ENCODE data around the gene CMIP. TPM values are rescaled to one million over a fixed set of nuclear protein-coding genes. Genes with fewer than 3 reads are reported as not detected.

CMIP gene
- total RNA-seq, 4 donors from 2014 or later = 63.9 to 89.9 (median 70.0) TPM

- TF ChIP-seq POLR2A (IDR thresholded peaks at IDR 0.05) (no peak), POLR2AphosphoS5 (IDR thresholded peaks at IDR 0.05) (no peak), EP300 (IDR thresholded peaks at IDR 0.05) (no peak)
- TF ChIP-seq, protein P1, sequence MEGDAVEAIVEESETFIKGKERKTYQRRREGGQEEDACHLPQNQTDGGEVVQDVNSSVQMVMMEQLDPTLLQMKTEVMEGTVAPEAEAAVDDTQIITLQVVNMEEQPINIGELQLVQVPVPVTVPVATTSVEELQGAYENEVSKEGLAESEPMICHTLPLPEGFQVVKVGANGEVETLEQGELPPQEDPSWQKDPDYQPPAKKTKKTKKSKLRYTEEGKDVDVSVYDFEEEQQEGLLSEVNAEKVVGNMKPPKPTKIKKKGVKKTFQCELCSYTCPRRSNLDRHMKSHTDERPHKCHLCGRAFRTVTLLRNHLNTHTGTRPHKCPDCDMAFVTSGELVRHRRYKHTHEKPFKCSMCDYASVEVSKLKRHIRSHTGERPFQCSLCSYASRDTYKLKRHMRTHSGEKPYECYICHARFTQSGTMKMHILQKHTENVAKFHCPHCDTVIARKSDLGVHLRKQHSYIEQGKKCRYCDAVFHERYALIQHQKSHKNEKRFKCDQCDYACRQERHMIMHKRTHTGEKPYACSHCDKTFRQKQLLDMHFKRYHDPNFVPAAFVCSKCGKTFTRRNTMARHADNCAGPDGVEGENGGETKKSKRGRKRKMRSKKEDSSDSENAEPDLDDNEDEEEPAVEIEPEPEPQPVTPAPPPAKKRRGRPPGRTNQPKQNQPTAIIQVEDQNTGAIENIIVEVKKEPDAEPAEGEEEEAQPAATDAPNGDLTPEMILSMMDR (IDR thresholded peaks at IDR 0.05) = no peak
- Histone ChIP-seq H3K9me3 (no peaks in the 10 kb centered on the region), H3K27me3 (peaks cover 3% of the 10 kb centered on the region), H3K27ac (no peak overlapping the region), H3K36me3 (no peaks in the 10 kb centered on the region), H3K4me1 (peaks cover 18% of the 10 kb centered on the region), H3K4me3 (no peak overlapping the region)
- WGBS = 61% methylated on average over 8 of the region's 11 CpGs
- DNase-seq (ENCODE audit: low spot score in 2 of 2) = peak in 1 of 2 donors; percentile 59
These were observed 38.9 kb upstream of the CMIP start for GRCh38 chr16:81405702-81406113.

DNA sequence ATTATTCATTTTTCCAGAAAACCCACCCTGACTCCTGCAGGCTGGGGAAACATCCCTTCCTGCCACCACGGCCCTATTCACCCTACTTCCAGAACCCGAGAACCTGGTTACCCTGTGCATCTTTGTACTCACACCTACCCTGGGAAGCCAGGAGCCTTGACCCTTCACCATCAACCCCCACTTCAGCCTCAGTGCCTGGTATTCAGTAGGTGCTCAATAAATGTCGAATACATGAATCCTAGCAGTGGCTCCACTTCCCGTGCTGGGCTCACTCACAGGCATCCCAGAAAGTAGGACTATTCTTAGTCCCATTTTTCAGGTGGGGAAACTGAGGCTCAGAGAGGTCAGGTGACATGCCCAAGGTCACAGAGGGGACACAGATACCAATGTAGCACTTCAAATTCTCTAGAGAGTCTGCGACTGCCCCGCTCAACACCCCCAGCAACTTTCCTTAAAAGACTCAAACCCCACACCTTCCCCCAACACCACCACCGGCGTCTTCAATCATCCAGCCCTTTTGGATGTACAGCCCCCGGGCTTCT, 36.1 kb upstream of the CMIP start:
- H3K4me1 ChIP-seq = peaks cover 5% of the 10 kb centered on the region
- H3K27ac ChIP-seq = no peak overlapping the region
- WGBS = 90% methylated on average over 9 of the region's 9 CpGs
- peaks cover 3% of the 10 kb centered on the region for H3K27me3 ChIP-seq
- TF ChIP-seq POLR2AphosphoS5 (IDR thresholded peaks at IDR 0.05) (no peak), EP300 (IDR thresholded peaks at IDR 0.05) (no peak), POLR2A (IDR thresholded peaks at IDR 0.05) (no peak)
- TF ChIP-seq, protein P1 (IDR thresholded peaks at IDR 0.05) = no peak
- no peak overlapping the region for H3K4me3 ChIP-seq
- H3K36me3 ChIP-seq = no peaks in the 10 kb centered on the region
- H3K9me3 ChIP-seq = no peaks in the 10 kb centered on the region
- peak in 1 of 2 donors; percentile 58 for DNase-seq (ENCODE audit: low spot score in 2 of 2)

DNA sequence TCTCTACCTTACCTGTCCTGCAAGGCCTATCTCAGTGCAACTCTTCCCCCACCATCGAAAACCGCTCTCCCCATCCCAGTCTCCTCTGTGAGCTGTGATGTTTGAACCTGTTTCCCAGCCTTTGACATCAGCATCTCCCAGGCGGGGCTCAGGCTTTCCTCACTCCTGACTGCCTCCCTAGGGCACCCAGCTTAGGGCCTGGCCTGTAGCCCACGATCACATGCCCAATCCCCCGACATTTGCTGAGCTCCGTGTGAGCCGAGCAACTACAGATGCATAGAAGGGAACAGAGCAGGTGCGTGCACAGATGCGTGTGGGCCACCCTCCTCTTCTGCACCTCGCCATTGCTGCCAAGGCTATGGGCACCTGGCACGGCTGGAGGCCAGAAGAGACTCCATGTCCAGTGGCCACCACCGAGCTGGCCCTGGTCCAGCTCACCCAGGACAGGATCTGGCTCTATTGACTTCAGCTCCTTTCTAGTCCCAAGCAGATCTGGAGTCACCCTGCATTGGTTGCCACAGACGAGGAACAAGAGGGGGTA, 35.5 kb upstream of the CMIP start:
- Histone ChIP-seq H3K4me1 (no peaks in the 10 kb centered on the region), H3K4me3 (no peak overlapping the region), H3K27me3 (peaks cover 3% of the 10 kb centered on the region), H3K27ac (no peak overlapping the region), H3K36me3 (no peaks in the 10 kb centered on the region), H3K9me3 (no peaks in the 10 kb centered on the region)
- TF ChIP-seq, protein P1 (IDR thresholded peaks at IDR 0.05) = no peak
- no peak for TF ChIP-seq EP300 (IDR thresholded peaks at IDR 0.05)
- no peak for TF ChIP-seq POLR2A (IDR thresholded peaks at IDR 0.05)
- TF ChIP-seq POLR2AphosphoS5 (IDR thresholded peaks at IDR 0.05) = no peak
- peak in 1 of 2 donors; percentile 71 for DNase-seq (ENCODE audit: low spot score in 2 of 2)
- WGBS = 79% methylated on average over 4 of the region's 13 CpGs

DNA sequence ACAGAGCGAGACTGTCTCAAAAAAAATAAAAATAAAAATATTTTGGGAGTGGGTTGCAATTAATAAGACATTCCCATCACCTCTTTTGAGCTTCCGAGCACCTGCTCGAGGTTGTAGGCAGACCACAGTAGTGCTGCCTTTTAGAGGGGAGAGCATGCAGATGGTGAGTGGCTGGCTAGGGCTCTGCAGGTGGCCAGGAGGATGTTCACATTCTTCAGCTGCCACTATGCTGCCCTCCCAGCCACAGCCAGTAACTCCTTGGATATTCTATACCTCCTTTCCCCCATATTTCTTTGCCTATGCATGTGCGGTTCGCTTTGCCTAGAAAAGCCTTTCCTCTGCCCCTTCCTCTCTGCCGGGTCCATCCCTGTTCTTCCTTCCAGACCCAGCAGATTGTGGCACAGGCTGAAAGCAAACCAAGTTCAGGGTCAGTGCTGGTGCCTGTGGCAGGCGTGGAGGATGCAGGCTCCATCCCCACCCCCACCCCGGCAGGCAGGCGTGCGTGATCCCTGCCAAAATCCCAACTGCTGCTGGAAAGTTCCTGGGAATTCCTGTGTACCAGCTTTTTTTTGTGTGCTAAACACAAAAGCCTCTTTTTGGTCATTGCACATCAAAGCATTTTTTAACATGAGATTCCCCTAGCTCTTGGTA, 33.8 kb upstream of the CMIP start:
- H3K27ac ChIP-seq = no peak overlapping the region
- peaks cover 3% of the 10 kb centered on the region for H3K27me3 ChIP-seq
- TF ChIP-seq, protein P1 (IDR thresholded peaks at IDR 0.05) = no peak
- TF ChIP-seq POLR2AphosphoS5 (IDR thresholded peaks at IDR 0.05) = no peak
- no peak for TF ChIP-seq POLR2A (IDR thresholded peaks at IDR 0.05)
- no peak for TF ChIP-seq EP300 (IDR thresholded peaks at IDR 0.05)
- H3K9me3 ChIP-seq = no peaks in the 10 kb centered on the region
- no peaks in the 10 kb centered on the region for H3K4me1 ChIP-seq
- H3K36me3 ChIP-seq = no peaks in the 10 kb centered on the region
- DNase-seq (ENCODE audit: low spot score in 2 of 2) = no peak
- no peak overlapping the region for H3K4me3 ChIP-seq
- WGBS = 55% methylated on average over 10 of the region's 10 CpGs

DNA sequence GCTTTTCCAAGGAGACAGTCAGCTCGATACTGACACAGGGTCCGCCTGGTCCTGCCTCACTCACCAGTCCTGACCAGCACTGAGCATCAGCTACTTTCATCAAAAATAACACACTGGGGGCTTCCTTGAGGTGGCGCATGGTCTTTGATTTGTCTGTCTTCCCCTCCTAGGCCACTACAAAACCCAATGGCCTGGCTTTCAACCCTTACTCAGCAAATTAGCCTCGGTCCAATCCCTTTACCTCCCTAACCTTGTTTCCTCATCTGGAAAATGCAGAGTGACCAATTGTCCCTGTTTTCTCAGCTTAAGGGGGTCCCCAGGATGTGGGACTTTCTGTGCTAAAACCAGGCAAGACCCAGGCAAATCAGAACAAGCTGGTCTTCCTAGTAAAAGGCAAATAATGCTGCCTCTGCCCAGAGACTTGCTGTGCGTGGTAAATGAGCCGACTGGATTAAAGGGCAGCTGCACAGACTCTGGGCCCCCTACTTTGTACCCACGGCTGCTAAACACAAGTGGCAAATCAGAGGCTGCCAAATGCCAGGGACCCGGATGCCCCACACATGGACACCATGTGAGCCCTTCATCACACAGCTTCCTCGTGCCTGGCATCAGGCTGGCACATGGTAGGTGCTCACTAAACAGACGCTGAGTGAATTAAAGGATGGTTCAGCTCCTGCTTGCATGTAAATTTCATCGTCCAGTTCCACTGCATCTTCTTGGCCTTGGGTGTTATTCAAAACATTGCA, 31.2 kb upstream of the CMIP start:
- H3K9me3 ChIP-seq = no peaks in the 10 kb centered on the region
- H3K36me3 ChIP-seq = no peaks in the 10 kb centered on the region
- H3K27me3 ChIP-seq = peaks cover 3% of the 10 kb centered on the region
- 91% methylated on average over 11 of the region's 11 CpGs for whole genome bisulfite sequencing
- H3K4me3 ChIP-seq = no peak overlapping the region
- no peak overlapping the region for H3K27ac ChIP-seq
- H3K4me1 ChIP-seq = no peaks in the 10 kb centered on the region
- TF ChIP-seq POLR2A (IDR thresholded peaks at IDR 0.05) (no peak), EP300 (IDR thresholded peaks at IDR 0.05) (no peak)
- TF ChIP-seq, protein P1 (IDR thresholded peaks at IDR 0.05) = no peak
- DNase-seq (ENCODE audit: low spot score in 2 of 2) = no peak
